SIG-M5 treated with dmso at 0.1 percent for 504 hours (cell line): ENCODE data around the gene P2RY8.
"Not testable (repeated sequence)": the region's sequence is repeated elsewhere in the genome, so short reads cannot be mapped to it uniquely, and the experiment has no call there.

Source experiments
- DNase-seq: peaks from one replicate; lab custom pipeline; 2025; ENCODE audit not compliant: unreplicated experiment; lab: John Stamatoyannopoulos, UW

Gene P2RY8

DNA sequence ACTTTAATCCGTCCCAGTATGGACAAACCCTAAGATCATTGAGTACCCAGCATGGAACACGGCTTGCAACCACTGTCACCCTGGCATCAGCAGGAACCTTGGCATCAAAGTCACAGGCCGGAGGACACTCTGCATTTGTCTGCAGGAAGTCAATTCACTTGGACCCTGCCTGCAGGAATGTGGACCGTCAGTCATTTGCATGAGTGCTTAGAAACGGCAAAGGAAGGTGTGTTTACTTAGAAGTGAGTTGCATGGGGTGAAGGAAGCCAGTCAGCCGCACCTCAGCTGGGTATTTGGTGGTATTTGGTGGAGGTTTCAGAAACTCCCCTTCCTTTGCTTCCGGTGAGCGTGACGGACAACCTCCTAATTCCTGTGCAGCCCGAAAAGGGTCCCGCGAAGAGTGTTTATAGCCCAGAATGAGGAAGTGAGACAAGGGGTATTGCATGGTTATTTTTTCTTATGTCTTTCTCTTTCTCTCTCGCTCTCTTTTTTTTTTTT, 15.5 kb downstream of the P2RY8 start:
- peak; percentile 91 for DNase-seq

DNA sequence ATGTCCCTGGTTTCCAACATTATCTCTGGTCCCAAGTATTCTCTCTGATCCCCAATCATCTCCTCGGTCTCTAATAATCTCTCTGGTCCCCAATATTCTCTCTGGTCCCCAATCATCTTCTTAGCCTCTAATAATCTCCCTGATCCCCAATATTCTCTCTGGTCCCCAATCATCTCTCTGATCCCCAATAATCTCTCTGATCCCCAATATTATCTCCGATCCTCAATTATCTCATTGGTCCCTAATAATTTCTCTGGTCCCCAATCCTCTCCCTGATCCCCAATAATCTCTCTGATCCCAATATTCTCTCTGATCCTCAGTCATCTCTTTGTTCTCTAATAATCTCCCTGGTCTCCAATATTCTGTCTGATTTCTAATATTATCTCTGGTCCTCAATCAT, 16.6 kb downstream of the P2RY8 start:
- no peak for DNase-seq

DNA sequence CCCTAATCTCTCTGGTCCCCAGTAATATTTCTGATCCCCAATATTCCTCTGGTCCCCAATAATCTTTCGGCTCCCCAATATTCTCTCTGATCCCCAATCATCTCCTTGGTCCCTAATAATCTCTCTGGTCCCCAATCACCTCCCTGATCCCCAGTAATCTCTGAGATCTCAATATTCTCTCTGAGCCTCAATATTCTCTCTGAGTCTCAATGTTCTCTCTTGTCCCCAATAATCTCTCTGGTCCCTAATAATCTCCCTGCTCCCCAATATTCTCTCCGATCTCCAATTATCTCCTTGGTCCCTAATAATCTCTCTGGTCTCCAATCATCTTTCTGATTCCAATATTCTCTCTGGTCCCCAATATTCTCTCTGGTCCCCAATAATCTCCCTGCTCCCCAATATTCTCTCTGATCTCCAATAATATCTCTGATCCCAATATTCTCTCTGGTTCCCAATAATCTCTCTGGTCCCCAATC, 17.9 kb downstream of the P2RY8 start:
- no peak for DNase-seq

DNA sequence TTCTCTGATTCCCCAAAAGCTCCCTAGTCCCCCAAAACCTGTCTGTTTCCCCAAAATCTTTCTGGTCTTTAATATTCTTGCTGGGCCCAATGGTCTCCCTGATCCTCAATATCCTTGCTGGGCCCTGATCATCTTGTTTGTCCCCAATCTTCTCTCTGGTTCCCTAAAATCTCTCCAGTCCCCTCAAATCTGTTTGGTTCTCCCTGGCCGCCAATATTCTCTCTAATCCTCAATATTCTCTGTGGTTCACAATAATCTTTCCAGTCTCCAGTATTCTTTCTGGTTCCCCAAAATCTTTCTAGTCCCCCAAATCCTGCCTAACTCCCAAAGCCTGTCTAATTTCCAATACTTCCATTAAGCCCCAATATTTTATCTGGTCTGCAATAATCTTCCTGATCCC, 18.5 kb downstream of the P2RY8 start:
- DNase-seq, result no peak

DNA sequence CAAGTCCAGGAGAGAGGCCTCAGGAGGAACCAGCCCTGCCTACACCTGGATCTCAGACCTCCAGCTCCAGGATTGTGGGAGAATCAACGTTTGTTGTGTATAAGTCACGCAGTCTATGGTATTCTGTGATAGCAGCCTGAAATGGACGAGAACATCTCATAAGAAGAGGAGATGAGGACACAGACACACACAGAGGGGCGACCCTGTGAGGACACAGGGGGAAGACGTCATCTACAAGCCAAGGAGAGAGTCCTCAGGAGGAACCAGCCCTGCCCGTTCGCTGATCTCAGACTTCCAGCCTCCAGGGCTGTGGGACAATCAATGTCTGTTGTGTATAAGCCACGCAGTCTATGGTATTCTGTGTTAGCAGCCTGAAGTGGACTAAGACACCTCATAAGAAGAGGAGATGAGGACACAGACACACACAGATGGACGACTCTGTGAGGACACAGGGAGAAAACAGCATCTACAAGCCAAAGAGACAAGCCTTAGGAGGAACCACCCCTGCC, 20.3 kb downstream of the P2RY8 start:
- no peak for DNase-seq

DNA sequence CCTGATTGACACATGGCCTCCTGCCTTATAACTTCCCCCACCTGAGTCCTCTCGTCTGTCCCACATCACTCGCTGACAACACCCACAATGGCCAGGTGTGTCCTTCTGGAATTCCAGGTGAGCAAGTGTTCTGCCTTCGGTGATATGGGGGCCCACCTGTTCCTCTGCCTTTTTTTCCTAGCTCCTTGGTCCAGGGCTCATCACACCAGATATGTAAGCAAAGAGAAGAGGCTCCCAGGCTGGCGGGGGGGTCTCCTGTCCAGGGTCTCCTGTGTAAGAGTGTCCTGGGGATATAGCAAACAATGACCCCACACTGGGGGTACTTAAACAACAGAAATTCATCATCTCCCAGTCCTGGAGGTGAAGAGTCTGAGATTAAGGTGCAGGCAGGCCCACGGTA, 25.2 kb downstream of the P2RY8 start:
- DNase-seq, result no peak

DNA sequence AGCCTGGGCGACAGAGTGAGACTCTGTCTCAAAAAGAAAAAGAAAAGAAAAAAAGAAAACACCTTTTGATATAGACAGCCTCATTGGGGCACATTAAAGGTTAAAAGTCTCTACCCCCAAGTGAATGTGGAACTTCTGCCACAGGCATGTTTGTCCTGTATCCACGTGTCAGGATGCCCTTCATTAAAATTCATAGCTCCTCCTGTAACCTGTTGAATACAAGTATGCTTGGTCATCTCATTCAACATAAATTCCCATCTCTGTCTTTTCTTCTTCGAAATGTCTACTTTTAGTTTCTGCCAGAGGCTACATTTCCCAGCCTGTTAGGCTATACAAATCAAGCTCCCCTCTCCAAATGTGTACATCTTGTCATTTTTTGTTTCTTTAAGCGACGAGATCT, 25.8 kb downstream of the P2RY8 start:
- no peak for DNase-seq

DNA sequence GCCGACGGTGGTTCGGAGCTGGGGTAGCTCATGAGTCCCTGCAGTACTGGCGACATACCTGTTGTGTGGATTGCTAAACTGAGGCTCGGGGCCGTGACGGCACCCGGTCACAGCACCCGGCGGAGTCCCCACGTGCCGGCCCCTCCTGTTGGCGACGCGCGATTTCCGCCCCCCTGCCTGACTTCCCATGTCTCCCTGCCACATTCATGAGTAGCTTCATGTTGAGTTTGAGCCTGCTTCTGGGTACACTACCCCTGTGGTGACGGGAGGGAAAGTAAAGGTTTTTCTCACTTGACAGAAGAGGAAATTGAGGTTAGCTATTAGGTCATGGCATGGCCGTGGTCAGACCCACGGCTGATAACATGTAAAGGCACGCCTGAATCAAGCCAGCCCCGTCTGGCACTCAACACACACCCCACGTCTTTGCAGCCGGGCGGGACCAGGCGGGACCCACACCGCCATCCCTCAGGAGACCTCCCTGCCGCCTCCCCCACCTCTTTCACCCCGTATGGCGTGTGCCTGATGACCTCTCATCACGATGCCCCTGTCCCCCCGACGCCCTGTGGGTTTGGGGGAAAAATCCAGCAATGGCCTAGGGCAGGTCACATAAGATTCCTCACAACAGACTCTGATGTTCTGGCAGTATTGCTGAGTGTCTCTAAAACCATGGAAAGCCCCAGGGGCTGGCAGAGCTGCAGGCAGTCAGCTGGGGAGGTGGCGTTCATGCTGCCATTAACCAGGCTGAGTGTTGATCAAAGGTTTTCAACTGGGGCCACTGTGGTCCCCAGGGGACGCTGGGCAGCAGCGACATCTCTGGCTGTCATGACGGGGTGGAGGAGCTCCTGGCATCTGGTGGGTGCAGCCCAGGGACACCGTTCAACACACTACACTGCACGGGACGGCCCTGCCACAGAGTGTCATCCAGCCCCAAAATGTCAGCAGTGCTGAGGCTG, 29.2 kb downstream of the P2RY8 start:
- DNase-seq, result no peak

DNA sequence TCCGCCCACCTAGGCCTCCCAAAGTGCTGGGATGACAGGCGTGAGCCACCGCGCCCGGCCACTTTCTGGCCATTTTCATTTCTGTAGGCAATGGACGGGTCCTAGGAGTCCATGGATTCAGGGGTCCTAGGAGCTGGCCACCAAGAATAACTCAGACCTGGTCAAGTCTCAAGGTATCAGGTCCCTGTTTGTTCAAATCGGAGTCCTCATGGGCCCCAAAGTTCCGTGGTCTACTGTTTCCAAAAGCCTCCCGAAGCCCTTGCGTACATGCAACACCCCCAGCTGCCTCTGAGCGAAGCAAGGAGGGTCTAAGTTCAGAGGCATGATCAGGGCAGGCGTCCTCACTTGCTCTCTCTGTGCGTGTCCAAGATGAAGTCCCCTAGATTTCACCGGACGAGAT, 30.1 kb downstream of the P2RY8 start:
- no peak for DNase-seq

DNA sequence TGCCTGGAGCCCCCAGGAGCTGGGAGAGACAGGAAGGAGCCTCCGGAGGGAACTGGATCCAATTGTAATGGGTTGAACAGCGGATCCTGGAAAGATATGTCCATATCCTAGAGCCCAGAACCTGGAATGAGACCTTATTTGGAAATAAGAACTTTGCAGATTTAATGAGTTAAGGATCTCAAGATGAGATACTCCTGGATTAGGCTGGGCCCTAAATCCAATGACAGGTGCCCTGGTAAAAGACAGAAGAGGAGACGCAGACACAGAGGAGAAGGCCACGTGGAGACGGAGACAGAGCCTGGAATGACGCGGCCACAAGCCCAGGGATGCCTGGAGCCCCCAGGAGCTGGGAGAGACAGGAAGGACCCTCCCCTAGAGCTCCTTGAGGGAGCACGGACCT, 34.1 kb downstream of the P2RY8 start:
- DNase-seq, result no peak

DNA sequence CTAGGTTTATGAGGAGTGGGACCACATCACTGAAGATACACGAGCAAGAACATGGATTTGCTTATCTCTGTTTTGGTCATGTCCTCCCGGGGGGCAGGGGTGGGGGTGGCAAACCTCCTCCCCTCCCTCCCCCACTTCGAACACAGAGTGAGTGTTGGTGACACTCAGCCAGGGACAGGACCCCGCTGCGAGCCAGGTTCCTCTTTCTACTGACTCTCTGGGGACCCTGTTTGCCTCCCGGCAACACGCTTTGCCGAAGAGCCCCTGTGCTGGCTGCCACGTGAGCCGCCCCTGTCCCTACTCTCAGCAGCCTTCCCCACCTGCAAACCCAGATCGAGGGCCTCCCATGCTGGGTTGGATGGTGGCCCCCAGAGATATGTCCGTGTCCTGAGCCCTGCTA, 34.7 kb downstream of the P2RY8 start:
- peak; percentile 26 for DNase-seq

DNA sequence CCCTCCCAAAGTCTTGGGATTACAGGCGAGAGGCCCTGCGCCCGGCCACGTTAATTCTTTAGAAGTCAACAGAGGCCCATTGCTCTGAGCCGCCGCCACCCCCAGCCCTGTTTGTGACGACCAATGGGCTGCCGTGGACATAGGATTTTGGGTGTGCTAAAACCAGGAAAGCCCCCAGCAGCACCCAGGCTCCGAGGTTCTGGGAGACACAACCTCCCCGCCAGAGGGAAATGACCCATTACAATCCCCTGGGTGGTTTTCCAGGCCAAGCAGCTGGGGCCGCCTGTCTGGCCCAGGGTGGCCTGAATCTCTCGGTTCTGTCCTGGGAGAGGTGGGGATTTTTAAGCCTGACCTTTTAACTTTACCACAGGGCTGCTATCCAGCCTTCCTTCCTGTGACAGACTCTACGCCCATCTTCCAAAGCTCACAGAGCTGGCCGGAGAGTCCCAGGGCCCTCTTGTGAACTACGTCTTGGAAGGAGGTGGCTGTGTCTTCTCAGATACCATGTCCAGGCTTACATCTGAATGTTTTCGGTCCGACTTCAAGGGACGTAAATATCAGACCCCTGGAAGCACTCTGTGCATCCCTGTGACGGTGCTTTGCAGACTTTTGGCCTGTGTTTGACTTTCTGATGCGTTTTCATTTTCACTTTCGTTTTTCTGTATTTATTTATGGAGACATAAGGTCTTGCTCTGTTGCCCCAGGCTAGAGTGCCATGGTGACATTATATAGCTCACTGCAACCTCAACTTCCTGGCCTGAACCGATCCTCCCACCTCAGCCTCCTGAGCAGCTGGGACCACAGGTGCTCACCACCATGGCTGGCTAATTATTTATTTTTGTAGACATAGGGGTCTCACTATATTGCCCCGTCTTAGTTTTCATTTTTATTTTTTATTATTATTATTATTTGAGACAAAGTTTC, 36.0 kb downstream of the P2RY8 start:
- no peak for DNase-seq

DNA sequence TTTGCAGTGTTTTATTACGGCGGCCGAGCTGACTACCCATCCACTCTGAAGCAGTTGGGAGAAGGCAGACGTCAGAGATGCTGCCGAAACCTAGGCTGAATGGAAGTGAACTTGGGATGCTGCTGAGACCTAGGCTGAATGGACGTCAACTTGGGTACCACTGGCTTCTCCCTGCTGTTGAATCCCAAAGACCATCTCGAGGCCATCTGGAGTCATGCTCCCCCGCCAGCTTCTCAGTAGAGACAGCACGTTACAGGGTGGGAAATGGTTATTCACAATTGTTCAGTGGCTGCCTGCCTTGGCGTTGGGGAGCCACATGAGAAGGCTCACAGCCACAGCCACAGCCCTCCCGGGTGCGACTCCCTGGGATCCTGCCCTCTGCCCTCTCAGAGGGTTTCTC, 40.9 kb downstream of the P2RY8 start:
- no peak for DNase-seq

DNA sequence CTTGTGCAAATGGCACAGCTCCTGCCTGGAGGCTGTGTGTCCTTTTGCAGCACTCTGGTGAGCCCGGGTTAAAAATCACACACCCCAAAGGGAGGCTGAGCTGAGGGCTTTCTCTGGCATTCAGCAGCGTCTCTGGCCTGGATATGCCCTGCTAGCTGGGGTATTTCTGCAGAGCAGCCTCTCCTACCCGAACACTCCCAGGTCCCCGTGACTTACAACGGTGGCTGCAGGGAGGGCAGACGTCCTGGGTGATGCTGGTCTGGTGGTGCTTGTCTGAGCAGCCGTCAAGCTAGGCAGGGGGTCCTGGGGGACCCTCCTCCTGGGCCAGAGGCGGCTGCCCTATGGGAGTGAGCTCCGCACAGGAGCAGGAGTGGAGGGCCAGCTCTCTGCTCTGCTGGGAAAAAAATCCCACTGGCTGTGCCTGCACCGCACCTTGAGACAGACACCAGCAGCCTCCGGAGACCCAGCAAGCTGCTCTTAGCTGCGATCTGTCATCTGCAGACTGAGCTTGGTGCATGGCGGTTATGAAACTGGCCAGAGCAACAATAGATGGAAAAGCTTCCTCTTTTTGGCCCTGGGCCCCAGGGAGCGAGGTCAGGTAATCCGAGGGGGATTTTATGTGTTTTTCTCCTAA, 43.0 kb downstream of the P2RY8 start:
- DNase-seq, result peak; percentile 20

DNA sequence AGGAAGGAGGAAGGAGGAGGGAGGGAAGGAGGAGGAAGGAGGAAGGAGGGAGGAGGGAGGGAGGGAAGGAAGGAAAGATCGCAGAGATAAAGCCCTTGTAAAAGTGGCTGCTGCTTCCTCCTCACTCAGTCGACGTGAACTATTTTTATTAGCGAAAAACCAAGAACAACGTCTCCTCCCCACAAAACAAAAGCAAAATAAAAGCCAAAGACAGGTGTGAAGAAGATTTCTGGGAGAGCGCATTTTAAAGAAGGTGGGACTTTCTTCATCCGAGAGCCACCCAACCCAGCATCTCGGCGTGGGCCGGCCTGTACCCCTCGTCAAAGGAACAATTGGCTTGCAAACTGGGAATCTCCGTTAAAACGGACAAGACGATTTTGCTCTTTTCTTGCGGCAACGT, 43.6 kb downstream of the P2RY8 start:
- no peak for DNase-seq

DNA sequence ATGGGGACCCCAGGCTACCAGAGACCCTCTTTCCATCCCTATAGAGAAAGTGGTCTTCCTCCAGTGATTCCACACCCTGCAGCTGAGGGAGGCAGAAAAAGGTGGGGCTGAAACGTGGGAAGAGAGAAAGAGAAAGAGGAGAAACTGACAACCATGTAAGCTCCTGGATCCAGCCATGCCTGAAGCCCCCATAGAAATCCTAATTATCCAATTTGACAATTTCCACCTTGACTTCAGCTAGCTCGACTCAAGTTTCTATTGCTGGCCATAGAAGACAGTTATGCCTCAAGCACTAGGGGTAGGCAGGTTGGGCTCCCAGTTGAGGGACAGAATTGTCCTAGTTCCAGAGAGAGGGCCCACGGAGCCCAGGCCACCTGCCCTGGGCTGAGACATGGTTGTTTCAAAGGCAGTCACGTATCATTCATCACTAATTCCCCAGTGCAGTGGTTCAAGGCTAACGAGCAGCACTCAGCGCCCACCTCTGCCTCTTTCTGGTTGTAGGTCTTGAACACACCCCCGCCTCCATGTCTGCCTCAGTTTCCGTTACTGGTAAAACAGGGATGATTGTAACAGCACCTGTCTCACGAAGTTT, 44.5 kb downstream of the P2RY8 start:
- no peak for DNase-seq

DNA sequence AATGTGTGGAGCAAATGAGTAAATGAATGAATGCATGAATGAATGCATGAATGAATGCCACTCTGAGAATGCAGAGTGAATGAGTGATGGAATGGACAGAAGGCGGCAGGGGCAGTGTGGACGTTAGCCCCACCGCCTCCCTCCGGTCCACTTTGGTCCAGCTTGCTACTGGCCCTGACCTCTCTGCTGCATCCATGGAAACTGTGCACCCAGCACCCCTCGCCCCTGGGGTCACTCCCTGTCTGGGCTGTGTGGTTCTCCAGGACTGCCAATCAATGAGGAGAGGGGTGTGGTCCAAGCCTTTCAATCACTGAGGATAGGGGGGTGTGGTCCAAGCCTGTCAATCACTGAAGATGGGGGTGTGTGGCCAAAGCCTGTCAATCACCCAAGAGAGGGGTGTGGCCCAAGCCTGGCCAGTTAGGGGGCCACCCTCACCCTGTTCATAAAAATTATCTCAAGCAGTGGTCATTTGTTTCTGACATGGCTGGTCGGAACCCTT, 45.1 kb downstream of the P2RY8 start:
- no peak for DNase-seq

DNA sequence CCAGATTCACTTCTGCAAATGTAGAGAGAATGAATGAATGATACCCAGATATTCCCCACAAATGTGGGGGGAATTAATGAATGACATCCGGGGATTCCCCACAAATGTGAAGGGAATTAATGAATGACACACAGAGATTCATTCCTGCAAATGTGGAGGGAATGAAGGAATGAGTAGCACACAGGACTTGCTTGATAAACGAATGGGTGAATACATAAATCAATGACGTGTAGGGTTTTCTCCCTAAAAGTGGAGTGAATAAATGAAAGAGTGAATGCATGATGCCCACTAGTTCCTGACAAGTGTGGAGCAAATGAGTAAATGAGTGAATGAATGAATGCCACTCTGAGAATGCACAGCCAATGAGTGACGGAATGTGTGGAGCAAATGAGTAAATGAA, 45.7 kb downstream of the P2RY8 start:
- not testable (repeated sequence) for DNase-seq

DNA sequence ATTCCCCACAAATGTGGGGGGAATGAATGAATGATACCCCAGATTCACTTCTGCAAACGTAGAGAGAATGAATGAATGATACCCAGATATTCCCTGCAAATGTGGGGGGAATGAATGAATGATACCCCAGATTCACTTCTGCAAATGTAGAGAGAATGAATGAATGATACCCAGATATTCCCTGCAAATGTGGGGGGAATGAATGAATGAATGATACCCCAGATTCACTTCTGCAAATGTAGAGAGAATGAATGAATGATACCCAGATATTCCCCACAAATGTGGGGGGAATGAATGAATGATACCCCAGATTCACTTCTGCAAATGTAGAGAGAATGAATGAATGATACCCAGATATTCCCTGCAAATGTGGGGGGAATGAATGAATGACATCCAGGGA, 46.3 kb downstream of the P2RY8 start:
- DNase-seq, result not testable (repeated sequence)

DNA sequence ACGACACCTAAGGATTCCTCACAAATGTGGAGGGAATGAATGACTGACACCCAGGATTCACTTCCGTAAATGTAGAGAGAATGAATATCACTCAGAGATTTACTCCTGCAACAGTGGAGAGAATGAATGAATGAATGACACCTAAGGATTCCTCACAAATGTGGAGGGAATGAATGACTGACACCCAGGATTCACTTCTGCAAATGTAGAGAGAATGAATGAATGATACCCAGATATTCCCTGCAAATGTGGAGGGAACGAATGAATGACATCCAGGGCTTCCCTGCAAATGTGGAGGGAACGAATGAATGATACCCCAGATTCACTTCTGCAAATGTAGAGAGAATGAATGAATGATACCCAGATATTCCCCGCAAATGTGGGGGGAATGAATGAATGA, 47.6 kb downstream of the P2RY8 start:
- not testable (repeated sequence) for DNase-seq
